H9 (cell line): ENCODE data around the gene PAX9. TPM values are rescaled to one million over a fixed set of nuclear protein-coding genes. Genes with fewer than 3 reads are reported as not detected.

Experiments used
- DNase-seq: peaks from one replicate; pipeline ENCODE4 v3.0.0-alpha.2; 2017
- H2AFZ ChIP-seq: one replicate; pipeline ENCODE4 v1.6.1; 2013; ENCODE audit warnings: mild to moderate bottlenecking, low read length, control low read depth, moderate library complexity
- H2AK5ac ChIP-seq: 2 replicates; pipeline ENCODE4 v1.6.1; 2013; ENCODE audit warnings: low read length, control low read depth, mixed read lengths; ENCODE audit not compliant: insufficient read length
- H2BK120ac ChIP-seq: one replicate; pipeline ENCODE4 v1.6.1; 2013; ENCODE audit warnings: low read depth, mild to moderate bottlenecking, low read length, control low read depth, inconsistent platforms; ENCODE audit not compliant: poor library complexity, severe bottlenecking
- H2BK12ac ChIP-seq: 2 replicates; pipeline ENCODE4 v1.6.1; 2013; ENCODE audit warnings: low read length, control low read depth, mixed read lengths, low read depth; ENCODE audit not compliant: insufficient read length
- H2BK15ac ChIP-seq: 2 replicates; pipeline ENCODE4 v1.6.1; 2013; ENCODE audit warnings: low read depth, low read length, control low read depth
- H2BK20ac ChIP-seq: one replicate; pipeline ENCODE4 v1.6.1; 2013; ENCODE audit warnings: low read depth, mild to moderate bottlenecking, low read length, control low read depth, inconsistent platforms; ENCODE audit not compliant: poor library complexity, severe bottlenecking
- H2BK5ac ChIP-seq: 2 replicates; pipeline ENCODE4 v1.6.1; 2013; ENCODE audit warnings: low read length, control low read depth, mixed read lengths; ENCODE audit not compliant: insufficient read length
- H3K14ac ChIP-seq: 2 replicates; pipeline ENCODE4 v1.6.1; 2013; ENCODE audit warnings: low read length, control low read depth; ENCODE audit not compliant: insufficient read depth
- H3K18ac ChIP-seq: 2 replicates; pipeline ENCODE4 v1.6.1; 2013; ENCODE audit warnings: low read depth, mild to moderate bottlenecking, mixed read lengths, low read length, control low read depth; ENCODE audit not compliant: insufficient read length
- H3K23ac ChIP-seq: 2 replicates; pipeline ENCODE4 v1.6.1; 2013; ENCODE audit warnings: low read length, control low read depth, mixed read lengths, low read depth; ENCODE audit not compliant: insufficient read length
- H3K23me2 ChIP-seq: 2 replicates; pipeline ENCODE4 v1.6.1; 2013; ENCODE audit warnings: low read depth, mild to moderate bottlenecking, mixed read lengths, low read length, control low read depth; ENCODE audit not compliant: insufficient read length, poor library complexity, severe bottlenecking
- H3K27ac ChIP-seq: 2 replicates; pipeline ENCODE4 v1.5.1; 2013; ENCODE audit warnings: low read length, control low read depth, mixed read lengths, low read depth; ENCODE audit not compliant: insufficient read length
- H3K27me3 ChIP-seq: 2 replicates; pipeline ENCODE4 v1.6.1; 2013; ENCODE audit warnings: low read length, control low read depth, inconsistent platforms; ENCODE audit not compliant: insufficient read depth
- H3K4ac ChIP-seq: 2 replicates; pipeline ENCODE4 v1.6.1; 2013; ENCODE audit warnings: low read depth, mild to moderate bottlenecking, control low read depth, inconsistent platforms, low read length, moderate library complexity
- H3K4me1 ChIP-seq: 2 replicates; pipeline ENCODE4 v1.6.1; 2013; ENCODE audit warnings: low read length, control low read depth, inconsistent platforms; ENCODE audit not compliant: insufficient read depth
- H3K4me2 ChIP-seq: 2 replicates; pipeline ENCODE4 v1.6.1; 2013; ENCODE audit warnings: low read length, control low read depth, mixed read lengths; ENCODE audit not compliant: insufficient read length, insufficient read depth
- H3K56ac ChIP-seq: 2 replicates; pipeline ENCODE4 v1.6.1; 2013; ENCODE audit warnings: low read depth, mild to moderate bottlenecking, mixed read lengths, low read length, control low read depth; ENCODE audit not compliant: insufficient read length
- H3K79me1 ChIP-seq: 2 replicates; pipeline ENCODE4 v1.6.1; 2013; ENCODE audit warnings: low read depth, mild to moderate bottlenecking, moderate library complexity, low read length, control low read depth, inconsistent platforms; ENCODE audit not compliant: insufficient read depth, poor library complexity, severe bottlenecking
- H3K79me2 ChIP-seq: 2 replicates; pipeline ENCODE4 v1.6.1; 2013; ENCODE audit warnings: low read length, control low read depth, inconsistent platforms; ENCODE audit not compliant: insufficient read depth
- H3K9ac ChIP-seq: 2 replicates; pipeline ENCODE4 v1.6.1; 2013; ENCODE audit warnings: low read length, control low read depth, mixed read lengths; ENCODE audit not compliant: insufficient read length; ENCODE audit errors: extremely low read depth
- H3K9me3 ChIP-seq: one replicate; pipeline ENCODE4 v1.6.1; 2013; ENCODE audit warnings: low read depth, low read length, inconsistent platforms; ENCODE audit not compliant: control insufficient read depth
- H3T11ph ChIP-seq: one replicate; pipeline ENCODE4 v1.6.1; 2013; ENCODE audit warnings: mild to moderate bottlenecking, low read length, control low read depth, inconsistent platforms
- H4K20me1 ChIP-seq: one replicate; pipeline ENCODE4 v1.6.1; 2013; ENCODE audit not compliant: control insufficient read depth, insufficient read length, insufficient read depth
- H4K5ac ChIP-seq: 2 replicates; pipeline ENCODE4 v1.6.1; 2013; ENCODE audit warnings: low read depth, mild to moderate bottlenecking, mixed read lengths, low read length, control low read depth; ENCODE audit not compliant: insufficient read length
- H4K8ac ChIP-seq: replicated peaks from 2 replicates; pipeline ENCODE4 v1.6.1; 2013; ENCODE audit warnings: low read length, control low read depth, mixed read lengths, low read depth; ENCODE audit not compliant: insufficient read length
- H4K91ac ChIP-seq: 2 replicates; pipeline ENCODE4 v1.6.1; 2013; ENCODE audit warnings: low read depth, mild to moderate bottlenecking, moderate library complexity, mixed read lengths, low read length, control low read depth; ENCODE audit not compliant: insufficient read length
- H3K27ac Mint-ChIP-seq, 3 experiments: 2 replicates in 2 of 3; 3 replicates in 1 of 3; pipeline ENCODE4 v1.8.0; 2020 to 2021; ENCODE audit warnings: mixed read lengths in 3 of 3, mild to moderate bottlenecking in 1 of 3, moderate library complexity in 1 of 3
- H3K27me3 Mint-ChIP-seq: 2 replicates; pipeline ENCODE4 v1.8.0; 2021; ENCODE audit warnings: low read depth, mild to moderate bottlenecking, moderate library complexity, mixed read lengths
- H3K36me3 Mint-ChIP-seq, 3 experiments: 2 replicates in 2 of 3; 3 replicates in 1 of 3; pipeline ENCODE4 v1.8.0; 2020 to 2021; ENCODE audit warnings: low read depth in 3 of 3, mixed read lengths in 3 of 3; ENCODE audit not compliant: insufficient read depth in 1 of 3
- H3K4me1 Mint-ChIP-seq, 2 experiments: 2 replicates each; pipeline ENCODE4 v1.8.0; 2020; ENCODE audit warnings: mixed read lengths in 2 of 2
- H3K4me3 Mint-ChIP-seq, 2 experiments: 2 replicates in 1 of 2; 3 replicates in 1 of 2; pipeline ENCODE4 v1.8.0; 2020 to 2021; ENCODE audit warnings: mild to moderate bottlenecking in 2 of 2, mixed read lengths in 2 of 2, moderate library complexity in 1 of 2
- H3K9me3 Mint-ChIP-seq, 2 experiments: 2 replicates in 1 of 2; 3 replicates in 1 of 2; pipeline ENCODE4 v1.8.0; 2020; ENCODE audit warnings: mild to moderate bottlenecking in 2 of 2, mixed read lengths in 2 of 2, moderate library complexity in 1 of 2
- CTCF ChIP-seq: fragments of 200-600 bp; sonication (generic); conservative IDR thresholded peaks from 3 replicates; pipeline ENCODE4 v1.8.0; 2021; ENCODE audit warnings: antibody characterized with exemption, mild to moderate bottlenecking
- WGBS: extraction: QIAGEN DNeasy Blood & Tissue Kit; methylation state at CpG from one replicate; pipeline ENCODE4 v1.1.7; 2013; ENCODE audit warnings: missing lambda C conversion rate, low lambda C conversion rate, mixed read lengths; ENCODE audit not compliant: insufficient read length; ENCODE audit errors: extremely low coverage; 5-methylcytosine and 5-hydroxymethylcytosine counted together
- total RNA-seq: library from RNA; stranded (reverse); gene quantifications from 2 replicates; pipeline ENCODE4 v1.2.1, GENCODE V29; 2021

Gene PAX9
- total RNA-seq, 1 experiment from 2014 or later: not detected

- H3K4ac ChIP-seq: no peak overlapping the region
- no peak overlapping the region for H2BK5ac ChIP-seq
- H3K14ac ChIP-seq: no peak overlapping the region
- H3K18ac ChIP-seq: no peak overlapping the region
- no peak overlapping the region for H3K4me2 ChIP-seq
- H4K8ac ChIP-seq: no peak overlapping the region
- no peak overlapping the region for H2BK120ac ChIP-seq
- no peak overlapping the region for H3K27ac ChIP-seq
- Mint-ChIP-seq H3K27me3 (peaks cover 85% of the 10 kb centered on the region), H3K9me3 (no peaks in the 10 kb centered on the region), H3K36me3 (no peaks in the 10 kb centered on the region), H3K4me1 (peaks cover 18 to 24% of the 10 kb centered on the region in 2 experiments), H3K27ac (no peak overlapping the region), H3K4me3 (no peak overlapping the region)
- H2BK15ac ChIP-seq: no peak overlapping the region
- no peaks in the 10 kb centered on the region for H3K79me1 ChIP-seq
- no peak overlapping the region for H2BK20ac ChIP-seq
- WGBS: no CpG with 5 or more reads among the region's 4 CpGs
- H4K91ac ChIP-seq: no peak overlapping the region
- peaks cover 12% of the 10 kb centered on the region for H3K27me3 ChIP-seq
- no peak overlapping the region for H4K5ac ChIP-seq
- no peaks in the 10 kb centered on the region for H3K9me3 ChIP-seq
- H3K23ac ChIP-seq: no peak overlapping the region
- no peak overlapping the region for H3T11ph ChIP-seq
- no peak overlapping the region for H3K56ac ChIP-seq
- no peak for DNase-seq
- peaks cover 5% of the 10 kb centered on the region; the same call in 1 of the 2 replicates for H3K4me1 ChIP-seq
- no peak overlapping the region for H3K9ac ChIP-seq
- no peak overlapping the region for H2AFZ ChIP-seq
- TF ChIP-seq CTCF: no peak
- H4K20me1 ChIP-seq: no peaks in the 10 kb centered on the region
- no peak overlapping the region for H2BK12ac ChIP-seq
- H3K79me2 ChIP-seq: no peaks in the 10 kb centered on the region
- H3K23me2 ChIP-seq: no peaks in the 10 kb centered on the region
- no peak overlapping the region for H2AK5ac ChIP-seq
Observed at GRCh38 chr14:36672095-36672494, 10.4 kb downstream of the PAX9 start.
